Gastrocnemius medialis (tissue), 4 donors: Measurements from ENCODE around the gene TMEM165. TPM values are rescaled to one million over a fixed set of nuclear protein-coding genes. Genes with fewer than 3 reads are reported as not detected.
"Not testable (repeated sequence)": the region's sequence is repeated elsewhere in the genome, so short reads cannot be mapped to it uniquely, and the experiment has no call there.

Source experiments
- ATAC-seq, 2 donors: fragments of 150-250 bp; one replicate each; pipeline ENCODE4 v1.9.1; 2016
- DNase-seq, 2 donors: peaks; one replicate each; pipeline ENCODE4 v3.0.0-alpha.2; 2019
- H3K27ac ChIP-seq, 4 donors: fragments of 200-600 bp; sonication (generic); 1 replicate in 1 of 4; 2 replicates in 3 of 4; pipeline ENCODE4 v1.5.1; 2016 to 2018; ENCODE audit warnings: mild to moderate bottlenecking in 2 of 4, moderate library complexity in 1 of 4
- H3K27me3 ChIP-seq, 3 donors: fragments of 200-600 bp; sonication (generic) in 2 of 3; 1 replicate in 1 of 3; 2 replicates in 2 of 3; pipeline versions ENCODE4 v1.5.1 to v1.6.0; 2016 to 2019; ENCODE audit warnings: mild to moderate bottlenecking in 1 of 3, moderate library complexity in 1 of 3
- H3K36me3 ChIP-seq, 2 donors: fragments of 200-600 bp; sonication (generic) in 1 of 2; one replicate each; pipeline ENCODE4 v1.5.1; 2017 to 2018
- H3K4me1 ChIP-seq, 2 donors: fragments of 200-600 bp; sonication (generic) in 1 of 2; one replicate each; pipeline ENCODE4 v1.5.1; 2016 to 2017; ENCODE audit warnings: mild to moderate bottlenecking in 2 of 2
- H3K4me3 ChIP-seq, 4 donors: fragments of 200-600 bp; sonication (generic) in 3 of 4; 1 replicate in 1 of 4; 2 replicates in 3 of 4; pipeline ENCODE4 v1.5.1; 2016 to 2019; ENCODE audit warnings: mild to moderate bottlenecking in 2 of 4
- H3K9me3 ChIP-seq, 3 donors: fragments of 200-600 bp; sonication (generic) in 2 of 3; 1 replicate in 1 of 3; 2 replicates in 2 of 3; pipeline ENCODE4 v1.5.1; 2016 to 2019
- POLR2A ChIP-seq, 2 donors: fragments of 450-650 bp; IDR thresholded peaks; one replicate each; pipeline ENCODE4 v1.6.1; 2017; ENCODE audit warnings: antibody characterized with exemption in 2 of 2, mild to moderate bottlenecking in 2 of 2, moderate library complexity in 2 of 2
- in situ Hi-C, 4 donors: fragments of 200-750 bp; cut with MboI; loops; one replicate each; pipeline versions ENCODE4 v1.15.0 to v1.8.0; 2017; ENCODE audit warnings: low sequenced_read_pairs in 4 of 4
- intact Hi-C: fragments of 100-400 bp; cut with DNase I; formaldehyde crosslinking; loops from one replicate; pipeline ENCODE4 v1.15.1; 2023; ENCODE audit warnings: low total_unique reads
- total RNA-seq, 4 donors: library from RNA; depleted of rRNA; stranded (reverse); fragments of >200 nt; gene quantifications; one replicate each; pipeline versions ENCODE4 v1.1.0 to v1.2.3, GENCODE V29; 2016
- TF ChIP-seq, protein P1 (sequence below), 5 experiments: fragments of 450-650 bp in 3 of 5; fragments of 200-600 bp in 2 of 5; sonication (generic) in 2 of 5; IDR thresholded peaks in 4 of 5; conservative IDR thresholded peaks in 1 of 5; 1 replicate in 4 of 5; 2 replicates in 1 of 5; pipeline ENCODE4 v1.5.1; 2016 to 2019; ENCODE audit warnings: antibody characterized with exemption in 5 of 5, mild to moderate bottlenecking in 3 of 5, moderate library complexity in 3 of 5

TMEM165 gene
- total RNA-seq, 4 donors from 2014 or later: 23.5 to 80.3 (median 48.9) TPM

DNA sequence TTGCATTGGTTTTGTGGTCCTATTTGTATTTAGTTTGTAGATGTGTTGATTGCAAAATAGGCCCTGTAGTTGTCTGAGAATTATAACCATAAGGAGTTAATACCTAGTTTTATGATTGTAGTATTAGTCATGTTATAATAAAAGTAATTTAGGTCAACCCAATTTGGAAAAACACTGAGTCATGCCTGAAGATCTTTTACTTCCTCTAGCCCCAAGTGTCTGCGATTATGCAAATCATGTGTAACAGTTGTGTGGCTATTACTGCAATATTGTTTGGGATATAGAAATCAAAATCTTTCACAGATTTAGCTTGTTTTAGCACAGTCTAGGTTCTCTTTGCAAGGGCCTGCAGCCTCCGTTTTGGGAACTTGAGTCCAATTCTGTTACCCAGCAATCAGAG, 37.1 kb upstream of the TMEM165 start:
- ATAC-seq: peak; percentile 84 to 97
- DNase-seq: no peak
- Histone ChIP-seq H3K9me3 (no peaks in the 10 kb centered on the region), H3K27ac (peak overlapping the region; percentile 25 to 67 (median 63)), H3K36me3 (no peaks in the 10 kb centered on the region), H3K4me1 (peaks cover 8 to 23% of the 10 kb centered on the region in 2 donors), H3K27me3 (no peaks in the 10 kb centered on the region), H3K4me3 (peak overlapping the region in 1 of 4 donors; percentile 16)
- intact Hi-C loops: no loop called here
- TF ChIP-seq, protein P1, sequence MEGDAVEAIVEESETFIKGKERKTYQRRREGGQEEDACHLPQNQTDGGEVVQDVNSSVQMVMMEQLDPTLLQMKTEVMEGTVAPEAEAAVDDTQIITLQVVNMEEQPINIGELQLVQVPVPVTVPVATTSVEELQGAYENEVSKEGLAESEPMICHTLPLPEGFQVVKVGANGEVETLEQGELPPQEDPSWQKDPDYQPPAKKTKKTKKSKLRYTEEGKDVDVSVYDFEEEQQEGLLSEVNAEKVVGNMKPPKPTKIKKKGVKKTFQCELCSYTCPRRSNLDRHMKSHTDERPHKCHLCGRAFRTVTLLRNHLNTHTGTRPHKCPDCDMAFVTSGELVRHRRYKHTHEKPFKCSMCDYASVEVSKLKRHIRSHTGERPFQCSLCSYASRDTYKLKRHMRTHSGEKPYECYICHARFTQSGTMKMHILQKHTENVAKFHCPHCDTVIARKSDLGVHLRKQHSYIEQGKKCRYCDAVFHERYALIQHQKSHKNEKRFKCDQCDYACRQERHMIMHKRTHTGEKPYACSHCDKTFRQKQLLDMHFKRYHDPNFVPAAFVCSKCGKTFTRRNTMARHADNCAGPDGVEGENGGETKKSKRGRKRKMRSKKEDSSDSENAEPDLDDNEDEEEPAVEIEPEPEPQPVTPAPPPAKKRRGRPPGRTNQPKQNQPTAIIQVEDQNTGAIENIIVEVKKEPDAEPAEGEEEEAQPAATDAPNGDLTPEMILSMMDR (IDR thresholded peaks at IDR 0.05 in 4 of 5, conservative IDR thresholded peaks at IDR 0.05 in 1 of 5): no peak
- TF ChIP-seq POLR2A (IDR thresholded peaks at IDR 0.05): no peak
- in situ Hi-C loops: loop anchor here in 1 of 4 donors (25.0 kb wide), 1 partner anchor 504 kb away; the partner anchor contains the start of gene EXOC1

DNA sequence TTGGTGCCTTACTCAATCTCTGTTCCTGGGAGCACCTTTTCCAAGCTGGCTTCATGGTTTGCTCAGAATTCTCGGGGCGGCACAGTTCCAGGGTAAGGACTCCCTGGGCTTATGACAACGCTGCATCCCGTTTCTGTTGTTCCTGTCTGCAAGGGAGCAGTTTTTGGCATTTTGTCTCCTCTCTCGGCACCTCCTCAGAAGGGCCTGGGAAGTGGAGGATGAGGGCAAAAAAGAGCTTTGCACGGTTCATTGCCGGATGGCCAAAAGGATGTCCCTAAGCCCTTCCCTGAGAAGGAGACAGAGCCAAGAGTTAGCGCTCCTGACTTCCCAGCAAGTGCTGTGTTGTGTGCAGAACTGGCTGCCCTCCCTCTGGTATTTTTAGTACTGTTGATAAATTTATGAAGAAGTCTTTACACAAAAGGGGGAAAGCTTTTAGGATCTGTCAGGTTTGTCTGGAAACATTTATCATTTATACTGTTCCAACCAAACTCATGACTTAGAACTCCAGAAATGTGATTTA, 36.3 kb upstream of the TMEM165 start:
- in situ Hi-C loops: loop anchor here in 1 of 4 donors (25.0 kb wide), 1 partner anchor 503 kb away; the partner anchor contains the start of gene EXOC1

DNA sequence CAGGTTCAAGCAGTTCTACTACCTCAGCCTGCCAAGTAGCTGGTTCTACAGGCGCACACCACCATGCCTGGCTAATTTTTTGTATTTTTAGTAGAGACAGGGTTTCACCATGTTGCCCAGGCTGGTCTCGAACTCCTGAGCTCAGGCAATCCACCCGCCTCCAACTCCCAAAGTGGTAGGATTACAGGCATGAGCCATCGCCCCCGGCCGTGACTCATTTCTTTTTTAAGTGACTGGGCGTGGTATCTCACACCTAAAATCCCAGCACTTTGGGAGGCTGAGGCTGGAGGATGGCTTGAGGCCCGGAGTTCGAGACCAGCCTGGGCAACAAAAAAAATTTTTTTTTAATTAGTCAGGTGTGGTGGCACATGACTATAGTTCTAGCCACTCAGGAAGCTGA, 32.8 kb upstream of the TMEM165 start:
- H3K4me3 ChIP-seq, DNase-seq, intact Hi-C loops, H3K36me3 ChIP-seq, H3K27me3 ChIP-seq, H3K27ac ChIP-seq, ATAC-seq, H3K9me3 ChIP-seq: not testable (repeated sequence)
- in situ Hi-C loops: loop anchor here in 1 of 4 donors (25.0 kb wide), 1 partner anchor 499 kb away; the partner anchor contains the start of gene EXOC1
- peaks cover 8 to 19% of the 10 kb centered on the region in 2 donors for H3K4me1 ChIP-seq

More for the DNA sequence above, 36.3 kb upstream of the TMEM165 start:
- H3K4me1 ChIP-seq: peaks cover 8 to 23% of the 10 kb centered on the region in 2 donors
- no peaks in the 10 kb centered on the region for H3K9me3 ChIP-seq
- no peak for TF ChIP-seq POLR2A (IDR thresholded peaks at IDR 0.05)
- TF ChIP-seq, protein P1 (IDR thresholded peaks at IDR 0.05 in 4 of 5, conservative IDR thresholded peaks at IDR 0.05 in 1 of 5): no peak
- ATAC-seq (peak; percentile 47 to 67), DNase-seq (peak; percentile 20 to 32)
- H3K4me3 ChIP-seq: peak overlapping the region in 2 of 4 donors; percentile 10 to 16
- H3K27ac ChIP-seq: peak overlapping the region; percentile 25 to 67 (median 63)
- no peaks in the 10 kb centered on the region for H3K27me3 ChIP-seq
- no peaks in the 10 kb centered on the region for H3K36me3 ChIP-seq
- intact Hi-C loops: no loop called here

DNA sequence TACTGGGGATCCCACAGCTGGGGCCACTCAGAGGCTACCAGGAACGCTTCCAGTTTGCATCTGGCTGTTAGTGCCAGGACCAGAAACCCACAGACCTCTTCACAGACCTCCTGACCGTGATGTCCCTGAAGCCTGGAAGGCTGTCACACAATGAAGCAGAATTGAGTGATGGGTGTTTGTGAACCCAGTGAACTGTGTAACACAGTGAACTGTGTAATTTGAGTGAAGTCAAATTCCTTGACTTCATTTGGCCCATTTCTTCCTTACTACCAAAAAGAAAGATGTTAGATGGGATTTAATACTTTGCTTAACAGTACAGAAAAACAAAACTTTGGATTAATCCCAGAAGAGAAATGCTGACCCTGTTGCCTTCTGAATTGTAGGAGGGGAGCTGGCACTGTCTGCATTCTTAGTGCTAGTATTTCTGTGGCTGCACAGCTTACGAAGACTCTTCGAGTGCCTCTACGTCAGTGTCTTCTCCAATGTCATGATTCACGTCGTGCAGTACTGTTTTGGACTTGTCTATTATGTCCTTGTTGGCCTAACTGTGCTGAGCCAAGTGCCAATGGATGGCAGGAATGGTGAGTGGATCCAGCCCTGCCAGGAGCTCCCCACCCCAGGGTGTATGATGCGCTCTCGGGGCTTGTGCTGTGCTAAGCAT, 31.9 kb upstream of the TMEM165 start:
- H3K36me3 ChIP-seq: no peaks in the 10 kb centered on the region
- H3K27ac ChIP-seq: peak overlapping the region in 1 of 4 donors; percentile 38
- no peaks in the 10 kb centered on the region for H3K9me3 ChIP-seq
- TF ChIP-seq, protein P1 (IDR thresholded peaks at IDR 0.05 in 4 of 5, conservative IDR thresholded peaks at IDR 0.05 in 1 of 5): no peak
- TF ChIP-seq POLR2A (IDR thresholded peaks at IDR 0.05): no peak
- intact Hi-C loops: no loop called here
- in situ Hi-C loops: loop anchor here in 1 of 4 donors (25.0 kb wide), 1 partner anchor 498 kb away; the partner anchor contains the start of gene EXOC1
- H3K4me3 ChIP-seq: no peak overlapping the region
- DNase-seq (no peak), ATAC-seq (no peak)
- H3K4me1 ChIP-seq: peaks cover under 1 to 11% of the 10 kb centered on the region in 2 donors
- no peaks in the 10 kb centered on the region for H3K27me3 ChIP-seq

DNA sequence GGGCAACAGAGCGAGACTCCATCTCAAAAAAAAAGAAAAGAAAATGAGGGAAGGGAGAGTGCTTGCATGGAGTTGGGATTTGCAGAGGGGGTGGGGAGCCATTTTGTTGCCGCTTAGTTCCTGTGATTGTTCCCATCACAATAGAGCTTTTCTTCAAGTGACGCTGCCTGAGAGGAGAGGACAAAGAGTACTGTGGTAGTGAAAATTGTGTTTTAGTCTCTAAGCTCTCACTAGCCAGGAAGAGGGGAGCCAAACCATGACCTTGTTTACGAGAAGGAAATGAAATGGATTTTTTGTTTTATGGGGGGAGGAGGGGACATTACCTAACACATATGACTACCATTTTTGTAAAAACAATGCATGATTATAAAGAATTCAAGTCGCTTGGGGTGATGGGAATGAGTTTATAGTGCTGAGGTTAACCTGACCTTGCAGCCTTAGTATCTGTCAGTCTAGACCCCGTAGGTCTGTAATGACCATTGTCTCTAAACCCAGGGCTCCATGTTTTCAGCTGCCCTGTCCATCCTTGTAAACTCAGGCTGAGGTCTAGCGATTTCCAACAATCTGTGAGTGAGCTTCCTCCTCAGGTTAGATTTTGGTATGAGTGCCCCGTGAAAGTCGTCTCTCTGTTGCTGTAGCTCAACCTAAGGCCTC, 30.9 kb upstream of the TMEM165 start:
- Histone ChIP-seq H3K4me3 (no peak overlapping the region), H3K9me3 (no peaks in the 10 kb centered on the region), H3K27me3 (no peaks in the 10 kb centered on the region), H3K36me3 (no peaks in the 10 kb centered on the region), H3K4me1 (peaks cover 0 to under 1% of the 10 kb centered on the region in 2 donors), H3K27ac (peak overlapping the region in 3 of 4 donors; percentile 43 to 54 (median 49))
- intact Hi-C loops (no loop called here), in situ Hi-C loops (loop anchor here in 1 of 4 donors (25.0 kb wide), 1 partner anchor 497 kb away; the partner anchor contains the start of gene EXOC1)
- DNase-seq: no peak
- no peak for TF ChIP-seq POLR2A (IDR thresholded peaks at IDR 0.05)
- TF ChIP-seq, protein P1 (IDR thresholded peaks at IDR 0.05 in 4 of 5, conservative IDR thresholded peaks at IDR 0.05 in 1 of 5): no peak
- peak in 1 of 2 donors; percentile 62 for ATAC-seq
